Kidney epithelial cell (primary cell): ENCODE results near the gene PPP1R1C. TPM values are rescaled to one million over a fixed set of nuclear protein-coding genes. Genes with fewer than 3 reads are reported as not detected.

Experiments used
- DNase-seq: peaks from one replicate; pipeline ENCODE4 v3.0.0-alpha.2; 2010; ENCODE audit warnings: low read depth
- H3K27me3 ChIP-seq: 2 replicates; pipeline ENCODE4 v1.6.0; 2011; ENCODE audit warnings: low read length; ENCODE audit not compliant: control insufficient read depth, insufficient read depth
- H3K36me3 ChIP-seq: 2 replicates; pipeline ENCODE4 v1.5.1; 2011; ENCODE audit warnings: low read length; ENCODE audit not compliant: control insufficient read depth, insufficient read depth
- H3K4me3 ChIP-seq: 2 replicates; pipeline ENCODE4 v1.5.1; 2011; ENCODE audit warnings: low read depth, mild to moderate bottlenecking, control low read depth, low read length
- CTCF ChIP-seq: IDR thresholded peaks from 2 replicates; pipeline ENCODE4 v1.5.1; 2011; ENCODE audit warnings: mild to moderate bottlenecking, moderate library complexity, low read length, control low read depth, inconsistent platforms; ENCODE audit not compliant: insufficient read depth, poor library complexity, severe bottlenecking
- total RNA-seq: library from RNA; depleted of rRNA; stranded (reverse); fragments of >200 nt; gene quantifications from 2 replicates; pipeline ENCODE4 v1.2.3, GENCODE V29; 2015

The PPP1R1C gene
- total RNA-seq, 1 donor from 2014 or later, result 2.1 TPM

- no peak overlapping the region for H3K4me3 ChIP-seq
- TF ChIP-seq CTCF, result no peak
- H3K27me3 ChIP-seq, result no peaks in the 10 kb centered on the region
- no peaks in the 10 kb centered on the region for H3K36me3 ChIP-seq
- no peak for DNase-seq
Measured at GRCh38 chr2:181946444-181947127, 39.1 kb upstream of the PPP1R1C start.

- Histone ChIP-seq H3K36me3 (no peaks in the 10 kb centered on the region), H3K4me3 (no peak overlapping the region), H3K27me3 (no peaks in the 10 kb centered on the region)
- no peak for TF ChIP-seq CTCF
- DNase-seq, result no peak
Measured at GRCh38 chr2:181947273-181947672, 38.4 kb upstream of the PPP1R1C start.

GRCh38 chr2:181948227-181948626, 37.4 kb upstream of the PPP1R1C start:
- H3K4me3 ChIP-seq, result no peak overlapping the region
- DNase-seq, result no peak
- no peaks in the 10 kb centered on the region for H3K27me3 ChIP-seq
- TF ChIP-seq CTCF, result no peak
- no peaks in the 10 kb centered on the region for H3K36me3 ChIP-seq

- Histone ChIP-seq H3K4me3 (no peak overlapping the region), H3K36me3 (no peaks in the 10 kb centered on the region), H3K27me3 (no peaks in the 10 kb centered on the region)
- TF ChIP-seq CTCF, result no peak
- DNase-seq, result no peak
Measured at GRCh38 chr2:181949047-181949446, 36.6 kb upstream of the PPP1R1C start.

GRCh38 chr2:181952404-181953226, 33.0 kb upstream of the PPP1R1C start:
- DNase-seq, result no peak
- no peaks in the 10 kb centered on the region for H3K36me3 ChIP-seq
- H3K27me3 ChIP-seq, result no peaks in the 10 kb centered on the region
- TF ChIP-seq CTCF, result no peak
- H3K4me3 ChIP-seq, result no peak overlapping the region
